GM23338 (cell line): ENCODE data around the gene ANTXR2. TPM values are rescaled to one million over a fixed set of nuclear protein-coding genes. Genes with fewer than 3 reads are reported as not detected.

Source experiments
- ATAC-seq: fragments of 200-7000 bp; cut with Tn5 transposase; 3 replicates; pipeline ENCODE4 v1.9.1; 2020
- DNase-seq: peaks from one replicate; pipeline ENCODE4 v3.0.0-alpha.2; 2015; ENCODE audit warnings: low spot score
- H2AFZ ChIP-seq: fragments of 200-600 bp; sonication (generic); 2 replicates; pipeline ENCODE4 v1.8.0; 2016; ENCODE audit warnings: antibody characterized with exemption, mild to moderate bottlenecking, moderate library complexity
- H3F3A ChIP-seq: fragments of 200-600 bp; sonication (generic); replicated peaks from 2 replicates; pipeline ENCODE4 v1.8.0; 2017; ENCODE audit warnings: antibody characterized with exemption, mixed run types, low read depth
- H3K27ac ChIP-seq: fragments of 200-600 bp; sonication (generic); 2 replicates; pipeline ENCODE4 v1.6.1; 2016; ENCODE audit warnings: low read depth
- H3K27me3 ChIP-seq: fragments of 200-600 bp; sonication (generic); 2 replicates; pipeline ENCODE4 v1.8.0; 2016; ENCODE audit warnings: mild to moderate bottlenecking, mixed run types, moderate library complexity; ENCODE audit not compliant: insufficient read depth
- H3K36me3 ChIP-seq: fragments of 200-600 bp; sonication (generic); 2 replicates; pipeline ENCODE4 v1.8.0; 2016; ENCODE audit warnings: mild to moderate bottlenecking; ENCODE audit not compliant: insufficient read depth
- H3K4me1 ChIP-seq: fragments of 200-600 bp; sonication (generic); 2 replicates; pipeline ENCODE4 v1.8.0; 2016; ENCODE audit warnings: mild to moderate bottlenecking, moderate library complexity; ENCODE audit not compliant: insufficient read depth
- H3K4me2 ChIP-seq: fragments of 200-600 bp; sonication (generic); 2 replicates; pipeline ENCODE4 v1.7.1; 2017; ENCODE audit warnings: mixed run types
- H3K4me3 ChIP-seq: fragments of 200-600 bp; sonication (generic); 2 replicates; pipeline ENCODE4 v1.6.1; 2016; ENCODE audit warnings: mixed run types
- H3K79me2 ChIP-seq: fragments of 200-600 bp; sonication (generic); replicated peaks from 2 replicates; pipeline ENCODE4 v1.8.0; 2017; ENCODE audit warnings: mild to moderate bottlenecking; ENCODE audit not compliant: insufficient read depth
- H3K9me2 ChIP-seq: fragments of 200-600 bp; sonication (generic); 2 replicates; pipeline ENCODE4 v1.8.0; 2017; ENCODE audit not compliant: insufficient read depth
- H4K20me1 ChIP-seq: fragments of 200-600 bp; sonication (generic); replicated peaks from 2 replicates; pipeline ENCODE4 v1.8.0; 2017; ENCODE audit warnings: mild to moderate bottlenecking; ENCODE audit not compliant: insufficient read depth
- H3K27ac Mint-ChIP-seq: 2 replicates; pipeline ENCODE4 v1.8.0; 2020; ENCODE audit warnings: inconsistent platforms, mild to moderate bottlenecking, moderate library complexity, mixed read lengths
- H3K27me3 Mint-ChIP-seq: 3 replicates; pipeline ENCODE4 v1.8.0; 2022; ENCODE audit warnings: low read depth, mild to moderate bottlenecking, moderate library complexity, mixed read lengths, inconsistent platforms; ENCODE audit not compliant: insufficient read depth, poor library complexity
- H3K36me3 Mint-ChIP-seq: 3 replicates; pipeline ENCODE4 v1.8.0; 2021; ENCODE audit warnings: low read depth, mild to moderate bottlenecking, inconsistent platforms, moderate library complexity, mixed read lengths
- H3K4me1 Mint-ChIP-seq: 3 replicates; pipeline ENCODE4 v1.8.0; 2020; ENCODE audit warnings: mild to moderate bottlenecking, inconsistent platforms, mixed read lengths
- H3K4me3 Mint-ChIP-seq: 3 replicates; pipeline ENCODE4 v1.8.0; 2021; ENCODE audit warnings: moderate library complexity, mild to moderate bottlenecking, inconsistent platforms, mixed read lengths
- H3K9me3 Mint-ChIP-seq: 3 replicates; pipeline ENCODE4 v1.8.0; 2020; ENCODE audit warnings: moderate library complexity, mild to moderate bottlenecking, inconsistent platforms, mixed read lengths
- CREB1 ChIP-seq: fragments of 250-450 bp; sonication (Bioruptor Pico); IDR thresholded peaks from 2 replicates; pipeline ENCODE4 v1.5.0; 2020; ENCODE audit warnings: low read depth, mild to moderate bottlenecking, moderate library complexity
- CTCF ChIP-seq, 2 experiments: fragments of 200-600 bp in 1 of 2; sonication (generic) in 1 of 2; conservative IDR thresholded peaks; 2 replicates each; pipeline versions ENCODE4 v1.5.1 to v1.6.1; 2016 to 2017; ENCODE audit warnings: antibody characterized with exemption in 2 of 2, low read depth in 2 of 2, mild to moderate bottlenecking in 2 of 2, moderate library complexity in 1 of 2
- ETS1 ChIP-seq: IDR thresholded peaks from 2 replicates; pipeline ENCODE4 v1.6.1; 2016; ENCODE audit warnings: antibody characterized with exemption
- EZH2 ChIP-seq: fragments of 200-600 bp; sonication (generic); IDR thresholded peaks from one replicate; pipeline ENCODE4 v1.8.0; 2017; ENCODE audit warnings: antibody characterized with exemption, mild to moderate bottlenecking, low read depth; ENCODE audit not compliant: unreplicated experiment
- EZH2phosphoT487 ChIP-seq: fragments of 200-600 bp; sonication (generic); IDR thresholded peaks from one replicate; pipeline ENCODE4 v1.8.1; 2018; ENCODE audit warnings: antibody characterized with exemption; ENCODE audit not compliant: unreplicated experiment
- JUNB ChIP-seq: IDR thresholded peaks from one replicate; pipeline ENCODE4 v1.6.1; 2016; ENCODE audit warnings: antibody characterized with exemption; ENCODE audit not compliant: unreplicated experiment
- NANOG ChIP-seq: IDR thresholded peaks from 2 replicates; pipeline ENCODE4 v1.6.1; 2016; ENCODE audit warnings: antibody characterized with exemption, borderline replicate concordance
- POLR2AphosphoS5 ChIP-seq: IDR thresholded peaks from 2 replicates; pipeline ENCODE4 v1.6.1; 2016; ENCODE audit warnings: antibody characterized with exemption, low read depth
- REST ChIP-seq: IDR thresholded peaks from one replicate; pipeline ENCODE4 v1.6.1; 2018; ENCODE audit warnings: antibody characterized with exemption; ENCODE audit not compliant: unreplicated experiment
- STAT1 ChIP-seq: IDR thresholded peaks from one replicate; pipeline ENCODE4 v1.6.1; 2016; ENCODE audit warnings: antibody characterized with exemption; ENCODE audit not compliant: unreplicated experiment
- ZNF114 ChIP-seq: fragments of 250-450 bp; sonication (Bioruptor Pico); IDR thresholded peaks from 2 replicates; pipeline ENCODE4 v1.5.0; 2020; ENCODE audit warnings: mild to moderate bottlenecking, moderate library complexity
- ZNF331 ChIP-seq: fragments of 250-450 bp; sonication (Bioruptor Pico); IDR thresholded peaks from 2 replicates; pipeline ENCODE4 v1.5.0; 2020; ENCODE audit warnings: low read depth, mild to moderate bottlenecking, moderate library complexity
- polyA plus RNA-seq: library from polyadenylated mRNA; unstranded; fragments of >200 nt; fragmentation: Nextera tagmentation; extraction: Ambion mirVana; gene quantifications from 2 replicates; pipeline ENCODE4 v1.2.1, GENCODE V29; 2016
- total RNA-seq: library from RNA; depleted of rRNA; stranded (reverse); fragments of >200 nt; shearing (Covaris generic); gene quantifications from 2 replicates; pipeline ENCODE4 v1.2.3, GENCODE V29; 2014

ANTXR2 gene
- total and polyA plus RNA-seq, 2 experiments from 2014 or later, result 2.0 to 5.3 TPM

GRCh38 chr4:80091184-80091583 lies 18.2 kb upstream of the ANTXR2 start (continued):
- TF ChIP-seq ETS1 (no peak), STAT1 (no peak), CTCF (conservative IDR thresholded peaks at IDR 0.05; ENCODE audit: low read depth in 2 of 2) (no peak), REST (no peak), EZH2 (no peak), ZNF331 (CRISPR knock-in tag) (no peak), CREB1 (CRISPR knock-in tag) (no peak), JUNB (no peak), EZH2phosphoT487 (no peak), ZNF114 (CRISPR knock-in tag) (no peak), POLR2AphosphoS5 (no peak)

- ATAC-seq (no peak), DNase-seq (no peak)
- Mint-ChIP-seq H3K27ac (no peak overlapping the region), H3K36me3 (no peaks in the 10 kb centered on the region), H3K9me3 (no peaks in the 10 kb centered on the region), H3K4me3 (no peak overlapping the region), H3K27me3 (no peaks in the 10 kb centered on the region), H3K4me1 (no peaks in the 10 kb centered on the region)
- no peak overlapping the region for H3K4me2 ChIP-seq
- H3K9me2 ChIP-seq, result no peaks in the 10 kb centered on the region
- no peaks in the 10 kb centered on the region for H3K79me2 ChIP-seq
- H3K27ac ChIP-seq, result no peak overlapping the region
- no peaks in the 10 kb centered on the region for H3K27me3 ChIP-seq
- no peaks in the 10 kb centered on the region for H3F3A ChIP-seq
- H2AFZ ChIP-seq, result no peak overlapping the region
- H3K4me3 ChIP-seq, result no peak overlapping the region
- no peaks in the 10 kb centered on the region for H3K36me3 ChIP-seq
- H4K20me1 ChIP-seq, result no peaks in the 10 kb centered on the region
- H3K4me1 ChIP-seq, result no peaks in the 10 kb centered on the region
- TF ChIP-seq REST (no peak), CREB1 (CRISPR knock-in tag) (no peak), STAT1 (no peak), NANOG (no peak), POLR2AphosphoS5 (no peak), EZH2phosphoT487 (no peak), EZH2 (no peak), CTCF (conservative IDR thresholded peaks at IDR 0.05; ENCODE audit: low read depth in 2 of 2) (no peak), ZNF331 (CRISPR knock-in tag) (no peak), ETS1 (no peak)
Measured at GRCh38 chr4:80090090-80090489, 17.1 kb upstream of the ANTXR2 start.
